ENCODE data around the gene GSTM1.

DNA sequence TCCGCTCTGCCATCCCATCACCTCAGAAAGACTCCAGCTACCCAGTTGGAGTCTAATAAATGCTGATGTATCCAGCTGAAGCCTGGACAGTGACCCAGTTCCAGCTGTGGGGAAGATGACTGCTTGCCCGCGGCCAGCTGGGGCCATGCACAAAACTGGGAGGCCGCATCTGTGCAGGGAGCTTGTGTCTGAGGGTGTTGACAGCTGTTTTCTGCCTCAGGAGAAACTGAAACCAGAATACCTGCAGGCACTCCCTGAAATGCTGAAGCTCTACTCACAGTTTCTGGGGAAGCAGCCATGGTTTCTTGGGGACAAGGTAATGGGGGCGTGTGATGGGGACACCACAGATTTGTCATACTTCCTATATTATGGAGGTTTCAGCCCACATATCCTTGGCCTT is 16.6 kb upstream of the GSTM1 start:
- TF ChIP-seq, protein P1, sequence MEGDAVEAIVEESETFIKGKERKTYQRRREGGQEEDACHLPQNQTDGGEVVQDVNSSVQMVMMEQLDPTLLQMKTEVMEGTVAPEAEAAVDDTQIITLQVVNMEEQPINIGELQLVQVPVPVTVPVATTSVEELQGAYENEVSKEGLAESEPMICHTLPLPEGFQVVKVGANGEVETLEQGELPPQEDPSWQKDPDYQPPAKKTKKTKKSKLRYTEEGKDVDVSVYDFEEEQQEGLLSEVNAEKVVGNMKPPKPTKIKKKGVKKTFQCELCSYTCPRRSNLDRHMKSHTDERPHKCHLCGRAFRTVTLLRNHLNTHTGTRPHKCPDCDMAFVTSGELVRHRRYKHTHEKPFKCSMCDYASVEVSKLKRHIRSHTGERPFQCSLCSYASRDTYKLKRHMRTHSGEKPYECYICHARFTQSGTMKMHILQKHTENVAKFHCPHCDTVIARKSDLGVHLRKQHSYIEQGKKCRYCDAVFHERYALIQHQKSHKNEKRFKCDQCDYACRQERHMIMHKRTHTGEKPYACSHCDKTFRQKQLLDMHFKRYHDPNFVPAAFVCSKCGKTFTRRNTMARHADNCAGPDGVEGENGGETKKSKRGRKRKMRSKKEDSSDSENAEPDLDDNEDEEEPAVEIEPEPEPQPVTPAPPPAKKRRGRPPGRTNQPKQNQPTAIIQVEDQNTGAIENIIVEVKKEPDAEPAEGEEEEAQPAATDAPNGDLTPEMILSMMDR (IDR thresholded peaks at IDR 0.05): no peak
- no peak for TF ChIP-seq POLR2A (IDR thresholded peaks at IDR 0.05)

All from body of pancreas (tissue), 4 donors.